GM13977 (cell line): ENCODE data around the gene PLCL1.
"Not testable (repeated sequence)": the region's sequence is repeated elsewhere in the genome, so short reads cannot be mapped to it uniquely, and the experiment has no call there.

Experiments
- DNase-seq: peaks from one replicate; pipeline ENCODE4 v3.0.0; 2012; ENCODE audit warnings: low spot score
- CTCF ChIP-seq: IDR thresholded peaks from 2 replicates; pipeline ENCODE4 v1.5.1; 2012; ENCODE audit warnings: mild to moderate bottlenecking, control low read depth; ENCODE audit not compliant: insufficient read depth; ENCODE audit errors: extremely low read depth, missing control alignments
- in situ Hi-C: fragments of 300-500 bp; cut with MboI; formaldehyde crosslinking; loops from one replicate; pipeline ENCODE4 v1.12.0; 2022; ENCODE audit warnings: low sequenced_read_pairs, low pct_unique_long_range_greater_than_20kb, mixed read lengths, inconsistent platforms; ENCODE audit not compliant: unreplicated experiment

PLCL1 gene

GRCh38 chr2:198188982-198189381, 384.6 kb downstream of the PLCL1 start:
- TF ChIP-seq CTCF = no peak
- in situ Hi-C loops = no loop called here
- no peak for DNase-seq

GRCh38 chr2:198191651-198192050, 387.3 kb downstream of the PLCL1 start:
- in situ Hi-C loops = no loop called here
- DNase-seq = no peak
- TF ChIP-seq CTCF = no peak

- in situ Hi-C loops = not testable (repeated sequence)
These were observed 392.2 kb downstream of the PLCL1 start for GRCh38 chr2:198196556-198196955.

More at GRCh38 chr2:198196556-198196955, 392.2 kb downstream of the PLCL1 start:
- DNase-seq = not testable (repeated sequence)
